Mammary epithelial cell (primary cell): ENCODE data around the gene HNRNPCL1.
"Not testable (repeated sequence)": the region's sequence is repeated elsewhere in the genome, so short reads cannot be mapped to it uniquely, and the experiment has no call there.

Source experiments
- CTCF ChIP-seq, 2 donors: IDR thresholded peaks in 1 of 2; conservative IDR thresholded peaks in 1 of 2; 2 replicates each; pipeline ENCODE4 v1.5.1; 2011 to 2012; ENCODE audit warnings: inconsistent platforms in 2 of 2, low read length in 2 of 2, mild to moderate bottlenecking in 2 of 2, control low read depth in 1 of 2, low read depth in 1 of 2; ENCODE audit not compliant: insufficient read depth in 1 of 2; ENCODE audit errors: extremely low read depth in 1 of 2
- EZH2 ChIP-seq: IDR thresholded peaks from 2 replicates; pipeline ENCODE4 v1.6.1; 2012; ENCODE audit warnings: low read length, inconsistent platforms, borderline replicate concordance

GRCh38 chr1:12819061-12819460, 29.5 kb downstream of the HNRNPCL1 start:
- TF ChIP-seq CTCF (conservative IDR thresholded peaks at IDR 0.05 in 1 of 2, IDR thresholded peaks at IDR 0.05 in 1 of 2; ENCODE audit: extremely low read depth in 1 of 2, insufficient read depth in 1 of 2, low read depth in 1 of 2, low read length in 2 of 2); EZH2: not testable (repeated sequence)
